GM04504 (cell line): ENCODE measurements around the gene AKR1A1.
"Not testable (repeated sequence)": the region's sequence is repeated elsewhere in the genome, so short reads cannot be mapped to it uniquely, and the experiment has no call there.

Source experiments
- DNase-seq: peaks from one replicate; pipeline ENCODE4 v3.0.0-alpha.2; 2012; ENCODE audit warnings: low read depth

Gene AKR1A1

DNA sequence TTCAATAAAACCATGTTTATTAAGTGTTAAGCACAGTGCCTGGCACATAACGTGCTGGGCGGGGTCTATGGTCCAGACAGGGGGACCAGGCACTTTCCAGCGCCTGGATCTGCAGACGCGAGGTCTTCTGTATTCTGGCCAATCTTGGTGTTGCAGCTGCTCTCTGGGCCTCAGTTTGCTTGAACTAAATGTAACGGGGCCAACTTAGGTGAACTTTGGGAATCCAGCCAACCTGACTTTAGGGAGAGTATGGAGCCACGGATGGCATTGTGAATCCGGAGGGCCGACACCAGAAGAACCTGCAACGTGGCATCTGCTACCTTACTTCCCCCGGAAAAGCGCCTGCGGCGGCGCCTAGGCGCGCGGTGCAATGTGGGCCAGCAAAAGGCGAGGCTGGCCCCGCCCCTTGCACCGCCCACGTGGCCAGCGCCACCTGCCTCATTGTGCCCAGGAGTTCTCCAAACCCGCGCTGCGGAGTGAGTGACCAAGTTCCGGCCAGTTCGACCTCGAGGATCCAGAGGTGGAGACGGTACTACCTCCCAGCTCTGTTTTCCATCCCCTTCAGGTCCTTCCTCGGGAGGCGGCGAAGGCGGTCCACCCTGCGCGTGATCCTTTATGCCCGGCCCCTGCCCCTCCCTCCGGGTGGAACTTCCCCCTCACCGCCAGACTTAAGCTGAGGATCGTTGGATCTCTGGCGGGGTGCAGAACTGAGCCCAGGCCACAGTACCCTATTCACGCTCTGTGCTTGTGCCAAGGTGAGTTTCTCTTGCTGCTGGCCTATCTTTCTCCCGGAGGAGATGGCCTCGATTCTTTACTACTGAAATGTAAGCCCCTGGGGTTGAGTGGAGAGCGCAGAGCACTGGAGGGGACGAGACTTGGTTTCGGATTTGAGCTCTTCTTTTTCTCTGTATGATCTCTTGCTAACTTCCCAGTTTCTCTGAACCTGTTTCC is at the start of gene AKR1A1:
Gene AKR1A1, plus strand, starts transcription at position 426 of the 951 bp plus-strand sequence. CDS start 10,969 bp downstream, outside the sequence.
- peak; percentile 65 for DNase-seq

DNA sequence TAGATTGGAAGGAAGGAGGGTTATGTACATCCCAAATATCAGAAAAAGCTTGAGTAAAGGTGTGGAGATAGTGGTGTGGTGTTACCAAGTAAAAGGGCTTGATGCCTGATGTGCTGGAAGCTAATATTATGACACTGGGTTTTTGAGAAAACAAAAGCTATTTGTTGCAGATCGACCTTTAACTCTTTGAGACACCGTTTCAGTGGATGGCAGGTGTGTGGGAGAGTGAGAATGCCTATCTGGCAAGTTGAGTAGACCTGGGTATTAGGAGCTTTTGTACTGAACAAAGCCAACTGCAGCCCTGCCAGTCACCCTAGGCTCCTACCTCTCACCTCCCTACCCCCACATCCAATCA is 49.1 kb upstream of the AKR1A1 start:
- DNase-seq, result no peak

DNA sequence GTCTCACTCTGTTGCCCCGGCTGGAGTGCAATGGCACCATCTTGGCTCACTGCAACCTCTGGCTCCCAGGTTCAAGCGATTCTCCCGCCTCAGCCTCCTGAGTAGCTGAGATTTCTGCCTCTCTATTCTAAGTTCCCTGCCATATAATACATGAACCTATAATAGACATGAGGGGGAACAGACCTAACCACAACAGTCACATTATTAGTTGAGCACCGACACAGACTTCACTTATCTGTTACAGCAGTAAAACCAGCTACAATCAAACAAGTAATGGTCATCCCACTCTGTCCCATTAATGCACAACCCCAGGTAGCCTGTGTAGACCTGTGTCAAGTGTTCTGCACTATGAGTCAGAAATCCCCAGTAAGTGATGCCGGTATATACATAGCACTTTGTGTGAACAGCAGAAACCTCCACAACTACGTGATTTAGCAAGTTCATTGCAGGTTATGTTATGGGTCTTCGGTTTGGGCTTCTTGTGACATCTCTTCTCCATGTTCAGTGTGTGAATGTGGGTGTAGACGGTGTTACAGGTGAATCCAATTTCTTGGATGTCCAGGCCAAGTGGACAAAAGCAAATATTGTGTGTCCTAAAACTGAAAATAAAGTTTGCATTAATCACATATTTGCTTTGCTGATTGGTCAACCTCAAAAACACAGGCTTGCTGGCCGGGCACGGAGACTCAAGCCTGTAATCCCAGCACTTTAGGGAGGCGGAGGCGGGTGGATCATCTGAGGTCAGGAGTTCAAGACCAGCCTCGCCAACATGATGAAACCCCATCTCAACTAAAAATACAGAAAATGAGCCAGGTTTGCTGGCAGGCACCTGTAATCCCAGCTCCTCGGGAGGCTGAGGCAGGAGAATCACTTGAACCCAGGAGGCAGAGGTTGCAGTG is 46.9 kb upstream of the AKR1A1 start:
- DNase-seq, result no peak

DNA sequence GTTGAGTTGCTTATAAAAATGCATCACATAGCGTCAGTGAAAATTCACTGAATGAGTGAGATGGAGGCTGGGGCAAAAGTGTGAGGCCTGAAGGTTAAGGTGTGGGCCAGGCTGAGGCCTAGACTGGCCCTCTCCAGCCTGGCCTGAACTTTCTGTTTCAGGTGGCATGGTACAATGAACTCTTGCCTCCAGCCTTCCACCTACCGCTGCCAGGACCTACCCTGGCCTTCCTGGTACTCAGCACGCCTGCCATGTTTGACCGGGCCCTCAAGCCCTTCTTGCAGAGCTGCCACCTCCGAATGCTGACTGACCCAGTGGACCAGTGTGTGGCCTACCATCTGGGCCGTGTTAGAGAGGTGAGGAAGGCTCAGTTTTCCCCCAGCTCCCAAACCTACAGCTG is 43.4 kb upstream of the AKR1A1 start:
- DNase-seq, result no peak

DNA sequence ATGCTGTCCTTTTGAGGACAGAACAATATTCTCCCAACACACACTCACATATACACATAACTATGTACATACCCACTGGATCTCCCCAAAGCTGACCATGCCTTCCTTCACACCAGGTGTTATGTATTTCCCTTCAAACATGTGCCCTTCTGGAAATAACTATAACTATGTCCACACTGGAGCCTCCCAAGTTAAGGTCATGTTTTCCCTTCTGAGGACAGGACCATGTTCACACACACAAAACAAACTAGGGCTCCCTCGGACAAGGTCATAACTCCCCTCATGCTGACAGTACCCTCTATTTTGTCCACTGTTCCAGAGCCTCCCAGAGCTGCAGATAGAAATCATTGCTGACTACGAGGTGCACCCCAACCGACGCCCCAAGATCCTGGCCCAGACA is 42.7 kb upstream of the AKR1A1 start:
- no peak for DNase-seq

DNA sequence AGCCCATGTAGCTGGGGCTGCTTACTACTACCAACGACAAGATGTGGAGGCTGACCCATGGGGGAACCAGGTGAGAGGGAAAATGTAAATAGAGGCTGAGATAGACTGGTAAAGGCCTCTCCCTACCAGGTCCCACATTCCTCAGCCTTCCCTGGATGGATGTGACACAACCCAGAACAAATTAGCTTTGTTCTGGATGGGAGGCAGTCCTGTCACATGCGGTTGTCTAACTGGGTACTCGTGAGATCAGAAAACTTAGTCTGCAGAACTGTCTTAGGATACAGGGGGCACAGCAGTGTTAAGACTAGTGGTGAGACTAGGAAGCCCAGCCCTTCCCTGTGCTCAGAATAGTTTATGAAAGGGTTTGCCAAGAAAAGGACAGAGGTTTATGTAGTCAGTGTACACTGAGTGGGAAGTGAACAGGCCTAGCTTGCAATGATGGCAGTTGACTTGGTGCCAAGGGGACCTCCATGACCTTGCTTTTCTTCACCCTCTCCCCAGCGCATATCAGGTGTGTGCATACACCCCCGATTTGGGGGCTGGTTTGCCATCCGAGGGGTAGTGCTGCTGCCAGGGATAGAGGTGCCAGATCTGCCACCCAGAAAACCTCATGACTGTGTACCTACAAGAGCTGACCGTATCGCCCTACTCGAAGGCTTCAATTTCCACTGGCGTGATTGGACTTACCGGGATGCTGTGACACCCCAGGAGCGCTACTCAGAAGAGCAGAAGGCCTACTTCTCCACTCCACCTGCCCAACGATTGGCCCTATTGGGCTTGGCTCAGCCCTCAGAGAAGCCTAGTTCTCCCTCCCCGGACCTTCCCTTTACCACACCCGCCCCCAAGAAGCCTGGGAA is 42.1 kb upstream of the AKR1A1 start:
- no peak for DNase-seq

DNA sequence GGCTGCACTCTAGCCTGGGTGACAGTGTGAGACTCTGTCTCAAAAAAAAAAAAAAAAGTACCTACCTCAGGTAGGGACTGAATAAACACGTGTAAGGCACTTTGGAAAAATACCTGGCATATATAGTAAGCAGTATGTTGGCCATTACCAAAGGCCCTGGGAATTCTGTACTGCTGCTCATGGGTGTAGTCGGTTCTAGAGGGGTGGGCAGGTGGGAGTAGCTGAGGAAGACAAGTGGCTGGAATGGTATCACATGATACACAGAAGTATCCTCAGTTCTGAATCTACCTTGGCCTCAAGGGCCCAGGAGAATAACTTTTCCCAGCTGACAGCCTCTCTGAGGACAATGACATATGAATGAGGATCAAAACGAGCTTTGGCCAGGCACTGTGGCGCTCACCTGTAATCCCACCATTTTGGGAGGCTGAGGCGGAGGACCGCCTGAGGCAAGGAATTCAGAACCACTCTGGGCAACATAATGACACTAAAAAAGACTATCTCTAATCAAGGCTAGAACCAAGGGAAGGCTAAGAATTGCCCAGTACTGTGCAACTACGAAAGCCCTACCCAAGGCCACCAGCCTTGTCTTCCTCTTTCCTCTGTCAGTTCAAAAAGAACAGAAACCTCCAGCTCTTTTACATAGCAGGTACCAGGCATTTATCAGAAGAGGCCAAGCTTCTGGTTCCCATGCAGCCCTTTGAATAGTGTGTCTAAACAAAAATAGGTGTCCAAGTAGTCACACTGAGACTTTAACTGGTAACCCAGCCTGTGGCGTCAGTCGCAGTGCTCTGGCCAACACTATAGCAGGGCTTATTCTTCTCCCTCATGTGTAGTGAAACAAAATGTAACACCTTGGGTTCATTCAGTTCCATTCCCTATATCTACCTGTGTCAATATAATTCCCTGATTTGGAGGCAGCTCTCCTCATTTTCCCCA is 40.3 kb upstream of the AKR1A1 start:
- DNase-seq, result no peak

DNA sequence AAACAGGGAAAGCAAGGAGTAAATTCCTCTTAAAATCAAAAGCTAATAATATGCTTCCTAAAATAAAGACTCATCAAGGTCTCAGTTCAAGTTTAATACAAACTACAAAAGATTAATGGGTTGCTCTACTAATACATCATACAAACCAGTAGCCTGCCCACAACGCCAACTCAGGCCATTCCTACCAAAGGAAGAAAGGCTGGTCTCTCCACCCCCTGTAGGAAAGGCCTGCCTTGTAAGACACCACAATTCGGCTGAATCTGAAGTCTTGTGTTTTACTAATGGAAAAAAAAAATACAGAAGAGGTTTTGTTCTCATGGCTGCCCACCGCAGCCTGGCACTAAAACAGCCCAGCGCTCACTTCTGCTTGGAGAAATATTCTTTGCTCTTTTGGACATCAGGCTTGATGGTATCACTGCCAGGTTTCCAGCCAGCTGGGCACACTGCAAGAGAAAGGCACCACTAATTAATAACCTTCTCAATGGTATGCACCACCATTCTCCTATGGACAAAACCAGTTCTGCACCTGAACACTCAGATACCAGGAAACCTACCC is 39.6 kb upstream of the AKR1A1 start:
- no peak for DNase-seq

DNA sequence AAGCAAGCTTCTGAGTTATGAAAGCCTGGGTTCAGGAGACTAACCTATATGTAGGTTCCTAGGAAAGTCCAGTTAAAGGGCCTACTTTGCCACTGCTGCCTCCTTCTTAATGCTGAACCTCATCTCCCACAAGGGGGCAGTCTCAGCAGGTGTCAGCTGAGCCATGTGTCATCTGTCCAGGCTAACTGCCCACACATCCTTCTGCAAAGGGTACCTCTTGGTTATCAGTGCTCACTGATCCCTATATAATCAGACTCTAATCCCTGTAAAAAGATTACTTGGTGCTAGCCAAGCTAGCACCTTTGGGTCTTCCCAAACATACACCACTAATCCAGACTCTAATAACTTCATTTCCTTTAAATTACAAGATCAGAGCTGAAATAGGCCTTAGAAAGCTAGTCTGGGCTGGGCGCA is 38.0 kb upstream of the AKR1A1 start:
- no peak for DNase-seq

DNA sequence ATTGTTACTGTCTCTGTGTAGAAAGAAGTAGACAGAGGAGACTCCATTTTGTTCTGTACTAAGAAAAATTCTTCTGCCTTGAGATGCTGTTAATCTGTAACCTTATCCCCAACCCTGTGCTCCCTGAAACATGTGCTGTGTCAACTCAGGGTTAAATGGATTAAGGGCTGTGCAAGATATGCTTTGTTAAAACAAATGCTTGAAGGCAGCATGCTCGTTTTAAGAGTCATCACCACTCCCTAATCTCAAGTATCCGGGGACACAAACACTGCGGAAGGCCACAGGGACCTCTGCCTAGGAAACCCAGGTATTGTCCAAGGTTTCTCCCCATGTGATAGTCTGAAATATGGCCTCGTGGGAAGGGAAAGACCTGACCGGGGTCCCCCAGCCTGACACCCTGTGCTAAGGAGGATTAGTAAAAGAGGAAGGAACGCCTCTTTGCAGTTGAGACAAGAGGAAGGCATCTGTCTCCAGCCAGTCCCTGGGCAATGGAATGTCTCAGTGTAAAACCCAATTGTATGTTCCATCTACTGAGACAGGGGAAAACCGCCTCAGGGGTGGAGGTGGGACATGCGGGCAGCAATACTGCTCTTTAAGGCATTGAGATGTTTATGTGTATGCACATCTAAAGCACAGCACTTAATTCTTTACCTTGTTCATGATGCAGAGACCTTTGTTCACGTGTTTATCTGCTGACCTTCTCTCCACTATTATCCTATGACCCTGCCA is 36.9 kb upstream of the AKR1A1 start:
- DNase-seq, result not testable (repeated sequence)

DNA sequence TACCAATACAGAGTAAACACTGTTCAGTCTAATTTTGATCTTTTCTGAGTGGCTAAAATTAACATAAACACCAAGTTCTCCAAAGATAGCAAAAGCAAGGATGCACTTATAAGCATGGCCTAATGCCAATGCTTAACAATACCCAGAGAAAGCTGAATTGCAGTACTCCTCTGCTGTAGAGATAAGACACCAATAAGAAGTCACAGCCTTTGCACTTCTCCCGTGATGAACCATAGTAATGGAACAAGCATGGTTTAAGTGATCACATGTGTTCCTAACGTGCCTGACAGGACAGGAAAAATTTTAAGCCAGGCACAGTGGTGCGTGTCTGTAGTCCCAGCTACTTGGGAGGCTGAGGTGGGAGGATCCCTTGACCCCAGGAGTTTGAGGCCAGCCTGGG is 34.6 kb upstream of the AKR1A1 start:
- no peak for DNase-seq

DNA sequence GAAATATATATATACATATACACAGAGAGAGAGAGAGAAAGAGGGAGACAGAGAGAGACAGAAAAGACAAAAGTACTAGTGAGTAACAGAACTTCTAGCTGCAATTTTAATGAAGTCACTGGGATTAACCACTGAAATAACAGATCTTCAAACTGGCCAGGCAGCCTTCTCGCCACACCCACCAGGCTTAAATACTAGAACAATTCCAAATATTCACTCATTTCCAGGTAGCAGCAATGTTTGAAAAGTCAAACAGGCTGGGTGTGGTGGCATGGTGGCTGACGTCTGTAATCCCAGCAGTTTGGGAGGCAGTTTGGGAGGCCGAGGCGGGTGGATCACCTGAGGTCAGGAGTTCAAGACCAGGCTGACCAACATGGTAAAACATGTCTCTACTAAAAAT is 34.2 kb upstream of the AKR1A1 start:
- DNase-seq, result no peak

DNA sequence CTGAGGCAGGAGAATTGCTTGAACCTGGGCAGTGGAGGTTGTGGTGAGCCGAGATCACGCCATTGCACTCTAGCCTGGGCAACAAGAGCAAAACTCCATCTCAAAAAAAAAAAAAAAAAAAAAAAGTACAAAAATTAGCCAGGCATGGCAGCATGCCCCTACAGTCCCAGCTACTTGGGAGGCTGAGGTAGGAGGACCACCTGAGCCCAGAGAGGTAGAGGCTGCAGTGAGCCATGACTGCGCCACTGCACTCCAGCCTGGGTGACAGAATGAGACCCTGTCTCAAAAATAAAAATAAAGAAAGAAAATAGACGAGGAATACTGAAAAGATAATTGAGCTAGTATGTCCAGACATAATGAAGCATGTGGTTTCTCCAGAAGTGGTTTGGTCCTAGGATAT is 32.3 kb upstream of the AKR1A1 start:
- not testable (repeated sequence) for DNase-seq

DNA sequence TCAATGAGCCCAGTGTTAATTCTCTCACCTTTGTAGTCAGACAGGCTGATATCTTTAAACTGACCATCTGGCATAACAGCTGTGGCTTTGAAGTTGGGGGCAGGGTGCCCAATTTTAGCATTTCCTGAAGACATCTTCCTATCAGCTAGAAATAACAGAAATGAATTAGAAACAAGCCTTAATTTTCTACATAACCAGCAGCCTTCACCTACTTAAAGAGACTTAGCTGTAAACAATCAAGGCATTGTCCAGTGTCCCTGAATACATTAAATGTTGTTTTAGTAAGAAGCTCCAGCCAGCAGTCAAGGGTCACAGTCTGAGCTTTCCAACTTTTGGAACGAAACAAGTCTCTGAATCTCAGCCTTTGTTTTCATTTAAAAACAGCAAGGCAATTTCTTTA is 31.7 kb upstream of the AKR1A1 start:
- DNase-seq, result no peak

DNA sequence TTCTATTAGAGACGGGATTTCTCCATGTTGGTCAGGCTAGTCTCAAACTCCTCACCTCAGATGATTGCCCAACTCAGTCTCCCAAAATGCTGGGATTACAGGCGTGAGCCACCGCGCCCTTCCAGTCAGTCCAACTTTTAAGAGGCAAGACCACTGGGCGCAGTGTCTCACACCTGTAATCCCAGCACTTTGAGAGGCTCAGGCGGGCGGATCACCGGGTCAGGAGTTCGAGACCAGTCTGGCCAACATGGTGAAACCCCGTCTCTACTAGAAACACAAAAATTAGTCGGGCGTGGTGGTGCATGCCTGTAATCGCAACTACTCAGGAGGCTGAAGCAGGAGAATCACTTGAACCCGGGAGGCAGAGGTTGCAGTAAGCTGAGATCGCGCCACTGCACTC is 30.9 kb upstream of the AKR1A1 start:
- not testable (repeated sequence) for DNase-seq

DNA sequence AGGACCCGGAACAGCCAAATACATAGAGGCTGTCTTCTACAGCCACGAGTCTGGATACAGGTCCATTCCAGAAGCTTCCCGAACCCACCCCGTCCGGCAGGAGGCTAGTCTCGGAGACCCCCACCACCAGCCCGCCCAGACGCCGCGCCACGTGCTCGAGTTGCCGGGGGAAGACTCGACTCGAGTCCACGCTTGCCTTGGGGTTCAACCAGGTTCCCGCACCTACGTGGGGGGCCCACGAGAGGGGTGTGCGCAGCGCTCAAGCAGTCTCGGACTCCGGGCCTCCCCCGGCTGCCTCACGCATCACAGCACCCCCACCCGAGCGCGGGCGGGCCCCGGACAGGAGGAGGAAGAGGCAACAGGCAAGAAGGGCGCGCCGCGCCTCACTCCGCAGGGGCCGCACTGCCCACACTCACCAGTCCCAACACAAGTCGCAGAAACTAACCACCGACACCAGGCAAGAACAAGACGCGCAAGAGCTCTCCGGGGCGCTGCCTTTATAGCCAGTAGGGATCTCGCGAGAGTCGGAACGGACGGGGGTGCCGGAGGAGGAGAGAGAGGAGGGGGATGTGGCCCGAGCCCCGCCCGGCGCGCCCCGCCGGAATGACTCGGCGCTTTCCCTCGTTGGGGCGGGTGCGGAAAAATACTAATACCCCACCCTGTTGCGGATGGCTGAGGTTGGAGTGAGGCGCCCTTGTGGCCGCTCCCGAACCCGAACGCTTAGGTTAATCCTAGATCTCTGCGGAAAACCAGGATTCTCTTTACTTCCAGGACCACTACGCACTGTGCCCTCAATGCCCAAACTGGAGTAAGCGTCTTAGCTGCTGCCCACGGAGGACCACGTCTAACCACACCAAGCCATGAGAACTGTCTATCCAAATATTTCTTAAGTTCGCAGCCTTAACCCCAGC is 29.0 kb upstream of the AKR1A1 start, which contains the start of gene PRDX1:
Gene PRDX1, minus strand, starts transcription at position 472 of the 911 bp plus-strand sequence. CDS start 2,841 bp downstream, outside the sequence.
- peak; percentile 93 for DNase-seq

DNA sequence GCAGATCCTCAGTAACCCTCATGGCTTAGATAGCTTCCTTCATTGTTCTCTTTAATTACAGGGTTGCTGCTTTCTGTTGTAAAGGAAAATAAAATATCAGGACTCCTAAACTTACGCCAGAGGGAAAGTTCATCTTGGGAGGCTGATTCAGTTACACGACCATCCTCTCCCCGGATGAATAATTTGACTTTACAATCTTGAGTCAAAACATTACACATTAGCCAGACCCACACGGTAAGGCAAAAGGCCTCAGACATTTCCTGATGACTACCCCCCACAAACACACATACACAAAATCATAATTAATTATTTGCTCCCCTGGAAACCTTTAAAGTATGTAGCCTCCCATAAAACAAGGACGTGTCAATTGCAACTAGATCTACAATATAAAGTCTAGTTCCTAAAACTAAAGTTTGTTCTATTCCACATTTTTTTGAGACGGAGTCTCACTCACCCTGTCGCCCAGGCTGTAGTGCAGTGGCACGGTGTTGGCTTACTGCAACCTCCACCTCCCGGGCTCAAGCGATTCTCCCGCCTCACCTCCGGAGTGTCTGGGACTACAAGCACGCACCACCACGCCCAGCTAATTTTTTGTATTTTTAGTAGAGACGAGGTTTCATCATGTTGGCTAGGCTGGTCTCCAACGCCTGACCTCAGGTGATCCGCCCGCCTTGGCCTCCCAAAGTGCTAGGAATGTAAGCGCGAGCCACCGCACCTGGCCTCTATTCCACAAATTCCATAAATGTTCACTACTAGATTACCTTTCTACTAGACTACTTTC is 28.1 kb upstream of the AKR1A1 start:
- DNase-seq, result peak; percentile 30

DNA sequence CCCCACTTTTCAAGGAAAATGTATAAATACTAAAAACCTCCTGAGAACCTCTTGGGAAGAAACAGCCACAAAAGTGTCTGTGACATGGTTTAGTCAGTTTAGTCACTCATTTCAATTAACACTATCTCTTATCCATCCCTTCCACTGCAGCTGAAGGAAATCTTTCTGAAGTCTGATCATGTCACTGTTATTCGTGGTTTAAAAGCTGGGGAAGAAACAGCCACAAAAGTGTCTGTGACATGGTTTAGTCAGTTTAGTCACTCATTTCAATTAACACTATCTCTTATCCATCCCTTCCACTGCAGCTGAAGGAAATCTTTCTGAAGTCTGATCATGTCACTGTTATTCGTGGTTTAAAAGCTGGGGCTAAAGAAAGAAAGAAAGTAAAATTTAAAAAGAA is 27.1 kb upstream of the AKR1A1 start:
- DNase-seq, result not testable (repeated sequence)
